A673 (cell line): ENCODE data around the gene PKN2.
A peak's percentile ranks its signal among the peaks of the same experiment; 100 is the strongest.

ENCODE experiments used
- CTCF ChIP-seq: fragments of 300-800, 200-600 bp; sonication (generic); conservative IDR thresholded peaks from 2 replicates; pipeline ENCODE4 v1.5.1; 2017; ENCODE audit warnings: low read depth, mild to moderate bottlenecking, antibody characterized with exemption, low read length, moderate library complexity, mixed read lengths
- EZH2 ChIP-seq: fragments of 200-600 bp; sonication (generic); IDR thresholded peaks from 2 replicates; pipeline ENCODE4 v1.6.1; 2017; ENCODE audit warnings: borderline replicate concordance, low read depth, mild to moderate bottlenecking, mixed read lengths, antibody characterized with exemption, low read length; ENCODE audit not compliant: poor library complexity, severe bottlenecking

- TF ChIP-seq EZH2: no peak
- TF ChIP-seq CTCF: peak; percentile 82
These were observed 116.4 kb downstream of the PKN2 start for GRCh38 chr1:88800382-88801051.
